HFF-Myc (cell line): ENCODE data around the gene USP40.

ENCODE experiments used
- DNase-seq: peaks from one replicate; pipeline ENCODE4 v3.0.0-alpha.2; 2011; ENCODE audit warnings: low read depth; ENCODE audit errors: extremely low read depth
- H3K4me3 ChIP-seq: replicated peaks from 2 replicates; pipeline ENCODE4 v1.5.1; 2011; ENCODE audit warnings: low read depth, mild to moderate bottlenecking, control low read depth, low read length
- CTCF ChIP-seq: IDR thresholded peaks from 2 replicates; pipeline ENCODE4 v1.5.1; 2012; ENCODE audit warnings: mild to moderate bottlenecking, low read depth, low read length, control low read depth; ENCODE audit errors: missing control alignments

USP40 gene

GRCh38 chr2:233449081-233449901 lies 117.3 kb downstream of the USP40 start:
- TF ChIP-seq CTCF, result peak; percentile 54
- no peak for DNase-seq
- H3K4me3 ChIP-seq, result no peak overlapping the region

DNA sequence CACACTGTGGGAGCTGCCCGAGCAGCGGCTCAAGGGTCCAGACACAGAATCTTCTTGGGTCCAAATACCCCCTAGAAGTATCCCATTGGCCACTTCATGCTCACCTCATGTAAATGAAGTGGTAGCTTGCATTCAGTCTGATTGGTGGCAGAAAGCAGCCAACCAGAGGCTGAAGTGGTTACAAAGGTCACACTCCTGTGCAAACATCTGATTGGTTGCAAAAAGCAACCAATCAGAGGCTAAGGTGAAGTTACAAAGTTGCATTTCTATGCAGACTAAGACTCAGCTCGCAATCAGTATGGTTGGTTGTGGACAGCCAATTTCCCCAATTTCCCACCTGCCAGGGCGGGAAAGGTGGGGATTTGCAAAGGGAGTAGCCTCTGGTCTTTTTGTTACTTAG lies 118.0 kb downstream of the USP40 start:
- TF ChIP-seq CTCF, result no peak
- H3K4me3 ChIP-seq, result no peak overlapping the region
- DNase-seq, result no peak

DNA sequence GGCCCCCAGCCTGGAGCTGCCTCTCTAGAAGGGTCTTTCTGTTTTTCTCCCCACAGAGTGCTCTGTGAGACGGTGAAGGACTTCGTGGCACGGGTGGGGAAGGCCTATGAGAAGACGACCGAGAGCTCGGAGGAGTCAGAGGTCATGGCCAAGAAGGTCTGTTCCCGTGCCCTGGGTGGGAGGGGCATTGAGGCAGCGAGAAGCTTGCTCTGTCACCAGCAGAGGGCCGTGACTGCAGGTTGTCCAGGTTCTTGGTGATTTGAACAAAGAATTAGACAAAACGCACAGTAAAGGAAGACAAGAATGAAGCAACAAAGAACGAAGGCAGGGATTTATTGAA lies 118.4 kb downstream of the USP40 start:
- TF ChIP-seq CTCF, result peak; percentile 32
- DNase-seq, result no peak
- no peak overlapping the region for H3K4me3 ChIP-seq

GRCh38 chr2:233447506-233448219 lies 118.9 kb downstream of the USP40 start:
- no peak for DNase-seq
- TF ChIP-seq CTCF, result no peak

GRCh38 chr2:233446606-233447305 lies 119.8 kb downstream of the USP40 start:
- TF ChIP-seq CTCF, result no peak
- H3K4me3 ChIP-seq, result no peak overlapping the region
- no peak for DNase-seq

More at GRCh38 chr2:233447506-233448219, 118.9 kb downstream of the USP40 start:
- H3K4me3 ChIP-seq, result no peak overlapping the region

DNA sequence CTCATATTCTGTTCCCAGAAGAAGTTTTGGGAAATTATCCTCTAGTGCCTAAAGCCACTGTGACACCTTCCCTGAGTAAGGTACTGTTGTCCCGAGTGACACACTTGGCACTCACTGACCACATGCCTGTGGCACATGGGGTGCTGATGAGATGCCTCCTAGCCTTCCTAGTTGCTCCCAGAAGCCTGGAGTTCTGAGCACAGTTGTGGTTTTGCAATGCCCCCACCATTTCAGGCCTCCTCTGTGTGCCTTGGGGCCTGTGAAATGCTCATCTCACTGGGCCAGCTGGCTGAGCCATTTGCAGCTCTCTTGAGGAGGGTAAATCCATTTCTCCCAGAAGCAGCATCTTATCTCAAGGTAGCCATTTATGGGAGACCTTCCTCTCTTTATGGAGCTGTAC lies 120.5 kb downstream of the USP40 start:
- H3K4me3 ChIP-seq, result no peak overlapping the region
- no peak for DNase-seq
- no peak for TF ChIP-seq CTCF
